ENCODE results near the gene SLC6A6.

SLC6A6 gene

GRCh38 chr3:14402304-14402811 lies at the start of gene SLC6A6:
Gene SLC6A6 (plus strand): TSS chr3:14402606. CDS start chr3:14443635, 41,029 bp downstream.
- in situ Hi-C loops (cut with MboI; ENCODE audit: low sequenced_read_pairs): no loop called here

GRCh38 chr3:14353502-14353901 lies 48.9 kb upstream of the SLC6A6 start:
- in situ Hi-C loops (cut with MboI; ENCODE audit: low sequenced_read_pairs): no loop called here

- in situ Hi-C loops (cut with MboI; ENCODE audit: low sequenced_read_pairs): no loop called here
Measured at GRCh38 chr3:14357463-14357862, 44.9 kb upstream of the SLC6A6 start.

GRCh38 chr3:14358426-14359211 lies 43.8 kb upstream of the SLC6A6 start:
- in situ Hi-C loops (cut with MboI; ENCODE audit: low sequenced_read_pairs): no loop called here

GRCh38 chr3:14359348-14359747 lies 43.1 kb upstream of the SLC6A6 start:
- in situ Hi-C loops (cut with MboI; ENCODE audit: low sequenced_read_pairs): no loop called here

GRCh38 chr3:14360123-14360881 lies 42.1 kb upstream of the SLC6A6 start:
- in situ Hi-C loops (cut with MboI; ENCODE audit: low sequenced_read_pairs): no loop called here

DNA sequence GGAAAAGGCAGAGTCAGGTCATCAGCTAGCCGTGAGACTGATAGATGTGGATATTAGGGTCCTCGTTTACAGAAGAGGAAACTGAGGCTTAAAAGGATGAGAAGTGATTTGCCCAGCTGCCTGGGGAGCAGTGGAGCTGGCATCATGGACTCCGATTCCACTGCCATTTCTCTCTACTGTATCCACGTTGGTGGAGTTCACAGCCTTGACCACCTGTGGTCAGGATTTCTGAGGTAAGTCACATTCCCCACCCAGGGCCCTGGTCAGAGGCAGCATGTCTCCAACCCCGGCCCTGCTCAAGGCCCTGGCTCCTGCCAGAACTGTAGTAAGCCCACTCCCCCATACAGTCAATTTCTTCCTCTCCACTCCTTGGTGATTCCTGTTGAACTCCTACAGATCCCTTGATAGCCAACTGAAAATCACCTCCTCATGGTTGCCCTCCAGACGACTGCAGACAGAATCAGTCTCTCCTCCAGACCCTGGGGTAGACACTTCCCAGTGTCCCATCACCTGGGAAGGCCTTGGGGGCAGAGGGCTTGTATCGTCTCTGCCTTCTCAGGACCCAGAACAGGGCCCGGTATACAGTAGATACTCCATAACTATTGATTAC lies 41.2 kb upstream of the SLC6A6 start:
- in situ Hi-C loops (cut with MboI; ENCODE audit: low sequenced_read_pairs): no loop called here

- in situ Hi-C loops (cut with MboI; ENCODE audit: low sequenced_read_pairs): no loop called here
Measured at GRCh38 chr3:14362890-14363289, 39.5 kb upstream of the SLC6A6 start.

DNA sequence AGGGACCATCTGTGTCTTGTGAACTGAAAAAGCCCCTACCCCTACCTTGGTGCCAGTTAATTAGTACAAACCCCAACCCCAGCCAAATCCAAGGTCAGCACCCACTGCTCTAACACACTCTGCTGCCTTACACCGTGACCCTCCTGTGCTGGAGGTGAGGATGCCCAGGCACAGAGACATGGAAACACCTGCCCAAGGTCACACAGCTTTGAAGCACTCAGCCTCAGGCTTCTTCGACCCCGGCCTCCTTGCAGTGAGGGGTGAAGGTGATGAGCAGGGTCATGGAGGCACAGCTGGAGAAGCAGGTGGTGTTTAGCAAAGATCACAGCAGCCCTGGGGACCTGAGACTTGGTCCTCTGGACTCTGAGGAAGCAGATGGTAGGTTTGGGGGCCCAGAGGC lies 39.0 kb upstream of the SLC6A6 start:
- in situ Hi-C loops (cut with MboI; ENCODE audit: low sequenced_read_pairs): no loop called here

DNA sequence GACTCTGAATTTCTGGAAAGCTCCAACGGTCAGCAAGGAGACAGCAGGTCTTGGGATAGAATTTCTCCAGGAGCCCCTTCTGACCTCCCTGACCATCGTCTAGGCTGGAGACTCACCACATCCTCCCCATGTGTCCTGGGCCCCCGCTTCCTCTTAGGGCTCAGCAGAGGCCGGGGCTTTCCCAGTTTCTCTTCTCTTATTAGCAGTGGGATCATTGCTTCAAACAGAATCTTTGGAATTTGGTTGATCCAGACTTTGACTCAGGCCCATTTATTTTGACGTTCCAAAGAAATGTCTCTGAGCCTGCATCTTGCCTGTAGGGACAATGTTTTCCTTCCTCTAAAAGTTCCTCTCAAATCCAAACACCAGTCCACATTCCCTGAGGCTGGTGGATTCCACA lies 38.4 kb upstream of the SLC6A6 start:
- in situ Hi-C loops (cut with MboI; ENCODE audit: low sequenced_read_pairs): no loop called here

- in situ Hi-C loops (cut with MboI; ENCODE audit: low sequenced_read_pairs): no loop called here
Measured at GRCh38 chr3:14364580-14365292, 37.7 kb upstream of the SLC6A6 start.

- in situ Hi-C loops (cut with MboI; ENCODE audit: low sequenced_read_pairs): no loop called here
Measured at GRCh38 chr3:14366248-14366647, 36.2 kb upstream of the SLC6A6 start.

DNA sequence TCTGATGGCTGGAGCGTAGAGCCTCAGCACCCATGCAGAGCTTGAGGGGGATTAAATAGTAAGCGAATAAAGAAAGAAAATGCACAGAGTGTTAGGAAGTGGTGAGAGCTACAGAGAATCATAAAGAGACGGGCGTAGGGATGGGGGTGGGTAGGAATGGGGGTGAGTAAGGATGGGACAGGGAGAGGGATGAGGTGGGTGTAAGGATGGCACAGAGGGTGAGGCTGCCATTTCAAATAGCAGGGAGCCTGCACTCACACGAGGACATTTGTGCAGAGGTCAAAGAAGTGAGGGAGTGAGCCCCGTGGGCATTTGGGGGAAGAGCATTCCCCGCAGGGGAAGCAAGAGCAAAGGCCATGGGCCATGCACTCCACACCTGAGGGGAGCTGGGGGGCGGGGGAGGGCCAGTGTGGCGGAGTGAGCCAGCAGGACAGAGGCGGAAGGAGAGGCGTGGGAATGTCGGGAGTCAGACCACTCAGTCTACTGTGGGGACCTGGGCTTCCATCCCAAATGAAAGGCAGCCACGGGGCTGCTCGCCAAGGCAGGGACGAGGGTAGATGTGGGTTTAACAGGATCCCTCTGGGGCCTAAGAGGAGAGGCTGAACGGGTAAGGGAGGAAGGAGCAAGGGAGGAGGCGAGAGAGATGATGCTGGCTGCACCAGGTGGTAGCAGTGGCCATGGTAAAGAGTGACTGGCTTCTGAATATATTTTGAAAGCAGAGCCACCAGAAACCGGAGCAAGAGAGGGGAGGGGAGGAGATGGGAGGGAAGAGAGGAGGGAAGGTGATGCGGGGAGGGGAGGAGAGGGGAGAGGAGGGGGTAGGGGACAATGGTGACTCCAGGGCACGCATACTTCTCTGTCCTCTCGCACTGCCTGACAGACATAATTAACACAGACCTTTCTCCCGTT lies 35.2 kb upstream of the SLC6A6 start:
- in situ Hi-C loops (cut with MboI; ENCODE audit: low sequenced_read_pairs): no loop called here

GRCh38 chr3:14368146-14368545 lies 34.3 kb upstream of the SLC6A6 start:
- in situ Hi-C loops (cut with MboI; ENCODE audit: low sequenced_read_pairs): no loop called here

GRCh38 chr3:14368885-14369284 lies 33.5 kb upstream of the SLC6A6 start:
- in situ Hi-C loops (cut with MboI; ENCODE audit: low sequenced_read_pairs): no loop called here

DNA sequence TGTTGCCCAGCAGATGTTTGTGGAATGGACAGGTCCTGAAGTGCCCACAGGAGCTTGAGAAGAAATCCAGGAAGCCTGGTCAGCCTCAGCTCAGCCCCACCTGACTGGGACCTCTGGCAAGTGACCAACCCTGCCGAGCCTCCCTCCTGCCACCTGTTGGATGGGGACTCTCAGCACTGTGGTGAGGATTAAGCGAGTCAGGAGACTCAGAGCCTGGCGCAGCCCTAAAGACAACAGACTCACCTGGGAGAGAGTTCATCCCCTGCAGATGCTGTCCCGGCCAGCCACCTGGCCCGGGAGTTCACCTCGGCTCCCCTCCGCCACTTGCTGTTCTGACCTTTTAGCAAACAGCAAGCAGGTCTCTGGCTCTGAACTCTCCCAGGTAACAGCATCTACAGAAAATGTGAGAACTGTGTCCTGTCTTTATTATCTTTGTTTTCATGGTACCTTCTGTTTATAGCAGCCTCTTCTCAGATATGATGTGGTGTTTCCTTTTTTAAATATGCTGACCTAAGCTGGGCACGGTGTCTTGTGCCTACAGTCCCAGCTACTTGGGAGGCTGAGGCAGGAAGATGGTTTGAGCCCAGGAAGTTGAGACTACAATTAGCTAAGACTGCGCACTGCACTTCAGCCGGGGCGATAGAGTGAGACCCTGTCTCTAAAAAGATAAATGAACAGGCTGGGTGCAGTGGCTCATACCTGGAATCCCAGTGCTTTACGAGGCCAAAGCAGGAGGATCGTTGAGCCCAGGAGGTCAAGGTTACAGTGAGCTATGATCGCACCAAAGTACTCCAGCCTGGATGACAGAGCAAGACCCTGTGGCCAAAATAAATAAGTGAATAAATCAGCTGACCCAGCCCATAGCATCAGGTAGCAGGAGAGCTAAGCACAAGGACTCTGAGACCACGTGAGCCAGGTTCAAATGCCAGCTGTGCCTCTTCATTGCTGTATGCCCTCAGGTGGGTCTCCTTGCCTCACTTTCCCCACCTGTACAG lies 32.4 kb upstream of the SLC6A6 start:
- in situ Hi-C loops (cut with MboI; ENCODE audit: low sequenced_read_pairs): no loop called here

DNA sequence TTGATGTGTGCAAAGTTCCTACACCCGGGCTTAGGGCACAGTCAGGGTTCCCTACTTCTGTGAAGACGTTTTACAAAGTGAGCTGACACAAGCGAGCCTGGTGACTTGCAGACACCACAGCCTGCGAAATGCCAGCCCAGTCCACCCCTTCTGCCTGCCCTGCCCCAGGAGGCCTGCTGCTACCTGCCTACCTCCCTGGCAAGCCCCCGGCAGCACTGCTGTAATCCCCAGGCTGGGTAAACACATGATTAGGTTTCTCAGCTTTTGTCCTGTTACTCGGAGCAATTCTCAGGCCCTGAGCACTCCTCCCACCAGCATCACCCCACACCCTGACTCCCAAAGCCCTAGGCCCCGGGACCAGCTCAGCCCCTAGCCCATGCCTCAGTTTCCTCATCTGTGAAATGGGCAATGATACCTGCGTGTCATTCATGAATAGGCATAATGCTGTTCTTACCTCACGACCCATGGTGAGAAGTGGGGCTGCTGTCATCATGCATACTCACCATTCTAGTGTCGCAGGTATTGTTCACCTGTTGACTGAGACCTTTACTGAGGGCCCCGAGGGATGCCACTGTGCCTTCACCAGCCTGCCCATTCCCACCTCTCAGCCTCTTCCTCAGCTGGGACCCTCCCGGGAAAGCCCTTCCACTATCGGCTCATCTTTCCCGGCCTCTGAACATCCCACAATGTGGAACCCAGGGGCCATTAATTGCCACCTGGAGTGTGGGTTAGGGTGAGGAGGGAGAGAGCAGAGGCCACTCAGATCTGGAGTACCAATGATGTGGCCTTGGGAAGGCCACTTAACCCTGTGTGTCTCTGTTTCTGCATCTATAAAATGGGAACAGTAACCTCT lies 31.5 kb upstream of the SLC6A6 start:
- in situ Hi-C loops (cut with MboI; ENCODE audit: low sequenced_read_pairs): no loop called here

All from HL-60/S4 treated with retinoic acid at 250 ng/mL for 4 days and 3 days (cell line).